HCT116 (cell line): ENCODE results near the gene VANGL1. TPM values are rescaled to one million over a fixed set of nuclear protein-coding genes. Genes with fewer than 3 reads are reported as not detected.

Experiments used
- ATAC-seq: fragments of 200-7000 bp; cut with Tn5 transposase; 2 replicates; pipeline ENCODE4 v1.9.1; 2020; ENCODE audit warnings: mild to moderate bottlenecking, moderate library complexity
- BruUV-seq: library from RNA; stranded (reverse); fragments of 400-500 nt; replicated peaks from 2 replicates; lab custom pipeline; 2021; lab: Mats Ljungman, UMichigan
- CTCF ChIA-PET: fragments of 300-600 bp; sonication (Branson Sonifier 250); formaldehyde crosslinking; loops from one replicate; lab custom pipeline; 2021; ENCODE audit warnings: antibody characterized with exemption; lab: Charles Lee
- POLR2A ChIA-PET: fragments of 300-600, 350-600 bp; sonication (Branson Sonifier 250); formaldehyde crosslinking; loops from one replicate; lab custom pipeline; 2021; ENCODE audit warnings: antibody characterized with exemption; lab: Charles Lee
- RAD21 ChIA-PET, 2 experiments: fragments of 300-600 bp; sonication (Branson Sonifier 250); formaldehyde crosslinking; loops; one replicate each; lab custom pipeline; 2023; ENCODE audit warnings: low total read pairs in 2 of 2; ENCODE audit not compliant: uncharacterized antibody in 2 of 2, unreplicated experiment in 2 of 2, low non-redundant PET in 1 of 2; lab: Charles Lee
- DNase-seq: peaks from one replicate; pipeline ENCODE4 v3.0.0-alpha.2; 2010; ENCODE audit warnings: low read depth, low spot score
- H2AFZ ChIP-seq: fragments of 200-600 bp; shearing (Covaris generic), sonication (generic); 2 replicates; pipeline ENCODE4 v1.6.1; 2017; ENCODE audit warnings: low read depth, mixed run types, mixed read lengths, antibody characterized with exemption, low read length; ENCODE audit not compliant: poor library complexity, severe bottlenecking
- H3K27ac ChIP-seq: 2 replicates; pipeline ENCODE4 v1.5.1; 2012; ENCODE audit warnings: low read depth, low read length
- H3K27me3 ChIP-seq: fragments of 200-600 bp; sonication (generic); 2 replicates; pipeline ENCODE4 v1.6.1; 2016; ENCODE audit warnings: mixed run types, low read length, mixed read lengths; ENCODE audit not compliant: insufficient read depth
- H3K36me3 ChIP-seq, 2 experiments: fragments of 200-500 bp in 1 of 2; fragments of 200-600 bp in 1 of 2; sonication (Bioruptor generic) in 1 of 2; sonication (generic) in 1 of 2; 2 replicates each; pipeline versions ENCODE4 v1.5.1 to v1.6.1; 2014 to 2016; ENCODE audit warnings: low read length in 2 of 2, inconsistent platforms in 1 of 2, mixed read lengths in 1 of 2, mixed run types in 1 of 2; ENCODE audit not compliant: insufficient read depth in 2 of 2, control insufficient read depth in 1 of 2
- H3K4me1 ChIP-seq, 2 experiments: fragments of 200-600 bp in 1 of 2; sonication (generic) in 1 of 2; 2 replicates each; pipeline versions ENCODE4 v1.5.1 to v1.6.1; 2012 to 2017; ENCODE audit warnings: low read length in 2 of 2, inconsistent platforms in 1 of 2, mild to moderate bottlenecking in 1 of 2, mixed read lengths in 1 of 2, mixed run types in 1 of 2, moderate library complexity in 1 of 2; ENCODE audit not compliant: insufficient read depth in 2 of 2, control insufficient read depth in 1 of 2
- H3K4me2 ChIP-seq: fragments of 200-600 bp; sonication (generic); 2 replicates; pipeline ENCODE4 v1.6.1; 2017; ENCODE audit warnings: mixed run types, low read length, mixed read lengths
- H3K4me3 ChIP-seq, 2 experiments: fragments of 200-600 bp in 1 of 2; sonication (generic) in 1 of 2; replicated peaks in 1 of 2; 2 replicates each; pipeline ENCODE4 v1.5.1; 2011 to 2016; ENCODE audit warnings: low read length in 2 of 2, control low read depth in 1 of 2, low read depth in 1 of 2, mild to moderate bottlenecking in 1 of 2, mixed read lengths in 1 of 2, mixed run types in 1 of 2
- H3K79me2 ChIP-seq: fragments of 200-600 bp; sonication (generic); 2 replicates; pipeline ENCODE4 v1.6.1; 2017; ENCODE audit warnings: mild to moderate bottlenecking, mixed run types, low read length, moderate library complexity, mixed read lengths; ENCODE audit not compliant: insufficient read depth
- H3K9ac ChIP-seq: fragments of 200-600 bp; sonication (generic); 2 replicates; pipeline ENCODE4 v1.6.1; 2016; ENCODE audit warnings: low read length, mixed read lengths
- H3K9me2 ChIP-seq: fragments of 200-600 bp; sonication (generic), shearing (Covaris generic); 2 replicates; pipeline ENCODE4 v1.6.1; 2017; ENCODE audit warnings: mixed run types, mild to moderate bottlenecking, moderate library complexity; ENCODE audit not compliant: insufficient read depth
- H3K9me3 ChIP-seq, 2 experiments: fragments of 200-500 bp in 1 of 2; fragments of 200-600 bp in 1 of 2; sonication (Bioruptor generic) in 1 of 2; sonication (generic) in 1 of 2; 2 replicates each; pipeline ENCODE4 v1.6.1; 2014 to 2017; ENCODE audit warnings: low read length in 2 of 2, mixed read lengths in 2 of 2, inconsistent platforms in 1 of 2, low read depth in 1 of 2, mild to moderate bottlenecking in 1 of 2, mixed run types in 1 of 2, moderate library complexity in 1 of 2; ENCODE audit not compliant: control insufficient read depth in 1 of 2, insufficient read depth in 1 of 2
- H4K20me1 ChIP-seq: fragments of 200-600 bp; sonication (generic), shearing (Covaris generic); 2 replicates; pipeline ENCODE4 v1.6.1; 2017; ENCODE audit warnings: mixed run types, mild to moderate bottlenecking, moderate library complexity; ENCODE audit not compliant: insufficient read depth
- ATF3 ChIP-seq: IDR thresholded peaks from 2 replicates; pipeline ENCODE4 v1.6.1; 2012
- CBX3 ChIP-seq: IDR thresholded peaks from 2 replicates; pipeline ENCODE4 v1.6.1; 2012; ENCODE audit warnings: low read depth
- CEBPB ChIP-seq: IDR thresholded peaks from 2 replicates; pipeline ENCODE4 v1.6.1; 2012; ENCODE audit warnings: low read depth
- ELF1 ChIP-seq: IDR thresholded peaks from 2 replicates; pipeline ENCODE4 v1.6.1; 2012; ENCODE audit warnings: low read depth, borderline replicate concordance
- EZH2 ChIP-seq: fragments of 200-600 bp; sonication (generic); IDR thresholded peaks from 2 replicates; pipeline ENCODE4 v1.6.1; 2017; ENCODE audit warnings: antibody characterized with exemption, mixed run types
- FOSL1 ChIP-seq: IDR thresholded peaks from 2 replicates; pipeline ENCODE4 v1.6.1; 2012; ENCODE audit warnings: low read depth
- MAX ChIP-seq: IDR thresholded peaks from 2 replicates; pipeline ENCODE4 v1.6.1; 2012
- POLR2AphosphoS5 ChIP-seq: IDR thresholded peaks from 2 replicates; pipeline ENCODE4 v1.6.1; 2011; ENCODE audit warnings: mild to moderate bottlenecking, low read depth, low read length, moderate library complexity
- REST ChIP-seq: IDR thresholded peaks from 2 replicates; pipeline ENCODE4 v1.6.1; 2012; ENCODE audit warnings: low read depth
- SIN3A ChIP-seq: IDR thresholded peaks from 2 replicates; pipeline ENCODE4 v1.6.1; 2012; ENCODE audit warnings: low read depth
- TCF7L2 ChIP-seq: IDR thresholded peaks from 2 replicates; pipeline ENCODE4 v1.7.0; 2011; ENCODE audit warnings: borderline replicate concordance, inconsistent platforms; ENCODE audit not compliant: insufficient read depth, insufficient read length; ENCODE audit errors: extremely low read depth
- YY1 ChIP-seq: IDR thresholded peaks from 2 replicates; pipeline ENCODE4 v1.6.1; 2011; ENCODE audit warnings: low read length, low read depth, moderate library complexity, mild to moderate bottlenecking; ENCODE audit not compliant: insufficient replicate concordance; ENCODE audit errors: extremely low read depth
- ZFX ChIP-seq: fragments of 450-650 bp; IDR thresholded peaks from 2 replicates; pipeline ENCODE4 v1.6.1; 2017
- ZNF274 ChIP-seq: fragments of 200-500 bp; sonication (Bioruptor generic); IDR thresholded peaks from 2 replicates; pipeline ENCODE4 v1.6.1; 2014; ENCODE audit warnings: mild to moderate bottlenecking, low read depth, low read length, inconsistent platforms
- intact Hi-C: fragments of 100-400 bp; cut with micrococcal nuclease; formaldehyde crosslinking; loops from 2 replicates; pipeline ENCODE4 v1.10.0; 2022
- total RNA-seq: library from RNA; stranded (reverse); gene quantifications from one replicate; pipeline ENCODE4 v1.2.1, GENCODE V29; 2021; ENCODE audit not compliant: unreplicated experiment

The VANGL1 gene
- total RNA-seq, 1 experiment from 2014 or later, result 23.5 TPM

GRCh38 chr1:115676498-115677181 lies 34.9 kb downstream of the VANGL1 start:
- RAD21 ChIA-PET, result no interaction called here
- Histone ChIP-seq H3K27ac (peak overlapping the region; percentile 40), H3K27me3 (no peaks in the 10 kb centered on the region), H3K4me2 (peak overlapping the region; percentile 4; the same call in 1 of the 2 replicates), H3K9me3 (no peaks in the 10 kb centered on the region), H3K4me1 (peaks cover 33 to 64% of the 10 kb centered on the region in 2 experiments), H3K79me2 (peaks cover 3% of the 10 kb centered on the region; the same call in 1 of the 2 replicates), H3K4me3 (no peak overlapping the region), H3K9me2 (no peaks in the 10 kb centered on the region), H3K9ac (no peak overlapping the region), H4K20me1 (no peaks in the 10 kb centered on the region), H3K36me3 (no peaks in the 10 kb centered on the region), H2AFZ (no peak overlapping the region)
- POLR2A ChIA-PET, result no interaction called here
- no TSS peak for BruUV-seq
- intact Hi-C loops, result no loop called here
- DNase-seq (no peak), ATAC-seq (no peak)
- CTCF ChIA-PET, result no interaction called here
- no peak for TF ChIP-seq POLR2AphosphoS5
- no peak for TF ChIP-seq ZNF274
- TF ChIP-seq TCF7L2, result no peak
- no peak for TF ChIP-seq EZH2
- no peak for TF ChIP-seq MAX
- no peak for TF ChIP-seq ELF1

- H3K27me3 ChIP-seq, result no peaks in the 10 kb centered on the region
- no peak overlapping the region for H3K9ac ChIP-seq
- TF ChIP-seq FOSL1 (no peak), SIN3A (no peak), YY1 (no peak), REST (no peak), ZFX (no peak), ATF3 (no peak), CBX3 (no peak), CEBPB (no peak)
- ChIA-PET RAD21 (no interaction called here), CTCF (no interaction called here), POLR2A (no interaction called here)
- H3K36me3 ChIP-seq, result no peaks in the 10 kb centered on the region
- H3K4me2 ChIP-seq, result no peak overlapping the region
- DNase-seq (no peak), ATAC-seq (no peak)
- intact Hi-C loops, result no loop called here
- peaks cover 27 to 58% of the 10 kb centered on the region in 2 experiments for H3K4me1 ChIP-seq
- no peaks in the 10 kb centered on the region for H3K9me2 ChIP-seq
- H2AFZ ChIP-seq, result no peak overlapping the region
- H3K27ac ChIP-seq, result no peak overlapping the region
- no TSS peak for BruUV-seq
- H3K4me3 ChIP-seq, result no peak overlapping the region
- H3K9me3 ChIP-seq, result no peaks in the 10 kb centered on the region
- no peaks in the 10 kb centered on the region for H4K20me1 ChIP-seq
- H3K79me2 ChIP-seq, result peaks cover 3% of the 10 kb centered on the region; the same call in 1 of the 2 replicates
These were observed 35.4 kb downstream of the VANGL1 start for GRCh38 chr1:115677182-115677555.
